MM.1S (cell line): ENCODE data around the gene PSENEN.

ENCODE experiments used
- EZH2 ChIP-seq: fragments of 300-600 bp; sonication (generic); optimal IDR thresholded peaks from 2 replicates; pipeline ENCODE3; 2017; ENCODE audit warnings: low read depth, mild to moderate bottlenecking, antibody characterized with exemption, low read length, mixed read lengths
- EZH2phosphoT487 ChIP-seq: fragments of 300-600 bp; sonication (generic); IDR thresholded peaks from 2 replicates; pipeline ENCODE4 v1.6.1; 2018; ENCODE audit warnings: antibody characterized with exemption, low read length
- TF ChIP-seq, protein P1 (sequence below): fragments of 300-600 bp; sonication (generic); IDR thresholded peaks from 2 replicates; pipeline ENCODE4 v1.5.1; 2016; ENCODE audit warnings: antibody characterized with exemption, low read length, mixed read lengths

DNA sequence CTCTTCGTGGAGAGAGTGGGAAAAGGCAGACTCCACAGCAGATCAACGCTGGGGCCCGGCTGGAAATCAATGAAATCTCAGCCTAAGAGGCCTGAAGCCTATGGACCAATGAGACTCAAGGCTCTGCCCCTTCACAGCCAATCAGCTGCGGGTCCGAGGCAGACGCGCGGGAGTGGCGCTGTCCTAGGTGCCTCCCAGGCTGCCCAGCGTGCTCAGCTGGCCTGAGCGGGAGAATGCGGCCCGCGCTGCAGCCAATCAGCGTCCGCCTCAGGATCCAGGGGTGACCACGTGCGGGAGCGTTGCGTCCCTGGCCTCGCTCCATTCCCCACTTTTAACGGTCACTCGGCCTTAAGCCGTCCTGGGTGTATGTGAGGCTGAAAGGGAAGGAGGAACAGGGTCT is 41.2 kb upstream of the PSENEN start, which contains the start of gene ZBTB32:
- TF ChIP-seq, protein P1, sequence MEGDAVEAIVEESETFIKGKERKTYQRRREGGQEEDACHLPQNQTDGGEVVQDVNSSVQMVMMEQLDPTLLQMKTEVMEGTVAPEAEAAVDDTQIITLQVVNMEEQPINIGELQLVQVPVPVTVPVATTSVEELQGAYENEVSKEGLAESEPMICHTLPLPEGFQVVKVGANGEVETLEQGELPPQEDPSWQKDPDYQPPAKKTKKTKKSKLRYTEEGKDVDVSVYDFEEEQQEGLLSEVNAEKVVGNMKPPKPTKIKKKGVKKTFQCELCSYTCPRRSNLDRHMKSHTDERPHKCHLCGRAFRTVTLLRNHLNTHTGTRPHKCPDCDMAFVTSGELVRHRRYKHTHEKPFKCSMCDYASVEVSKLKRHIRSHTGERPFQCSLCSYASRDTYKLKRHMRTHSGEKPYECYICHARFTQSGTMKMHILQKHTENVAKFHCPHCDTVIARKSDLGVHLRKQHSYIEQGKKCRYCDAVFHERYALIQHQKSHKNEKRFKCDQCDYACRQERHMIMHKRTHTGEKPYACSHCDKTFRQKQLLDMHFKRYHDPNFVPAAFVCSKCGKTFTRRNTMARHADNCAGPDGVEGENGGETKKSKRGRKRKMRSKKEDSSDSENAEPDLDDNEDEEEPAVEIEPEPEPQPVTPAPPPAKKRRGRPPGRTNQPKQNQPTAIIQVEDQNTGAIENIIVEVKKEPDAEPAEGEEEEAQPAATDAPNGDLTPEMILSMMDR, result no peak
- no peak for TF ChIP-seq EZH2
- TF ChIP-seq EZH2phosphoT487, result no peak
